NK-92 (cell line): ENCODE results near the gene ENSA.
"Not testable (repeated sequence)": the region's sequence is repeated elsewhere in the genome, so short reads cannot be mapped to it uniquely, and the experiment has no call there.

ENCODE experiments used
- DNase-seq: peaks from one replicate; lab custom pipeline; 2025; ENCODE audit not compliant: unreplicated experiment; lab: John Stamatoyannopoulos, UW

ENSA gene

DNA sequence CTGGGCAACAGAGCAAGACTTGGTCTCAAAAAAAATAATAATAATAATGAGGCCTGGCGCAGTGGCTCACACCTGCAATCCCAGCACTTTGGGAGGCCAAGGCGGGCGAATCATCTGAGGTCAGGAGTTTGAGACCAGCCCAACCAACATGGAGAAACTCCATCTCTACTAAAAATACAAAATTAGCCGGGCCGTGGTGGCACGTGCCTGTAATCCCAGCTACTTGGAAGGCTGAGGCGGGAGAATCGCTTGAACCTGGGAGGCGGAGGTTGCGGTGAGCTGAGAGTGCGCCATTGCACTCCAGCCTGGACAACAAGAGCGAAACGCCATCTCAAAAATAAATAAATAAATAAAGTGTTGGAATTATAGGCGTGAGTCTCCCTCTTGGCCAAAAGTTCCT, 47.5 kb downstream of the ENSA start:
- DNase-seq, result not testable (repeated sequence)

GRCh38 chr1:150581437-150581836, 48.0 kb downstream of the ENSA start:
- DNase-seq, result not testable (repeated sequence)

- DNase-seq, result not testable (repeated sequence)
Measured at GRCh38 chr1:150580966-150581365, 48.4 kb downstream of the ENSA start.

DNA sequence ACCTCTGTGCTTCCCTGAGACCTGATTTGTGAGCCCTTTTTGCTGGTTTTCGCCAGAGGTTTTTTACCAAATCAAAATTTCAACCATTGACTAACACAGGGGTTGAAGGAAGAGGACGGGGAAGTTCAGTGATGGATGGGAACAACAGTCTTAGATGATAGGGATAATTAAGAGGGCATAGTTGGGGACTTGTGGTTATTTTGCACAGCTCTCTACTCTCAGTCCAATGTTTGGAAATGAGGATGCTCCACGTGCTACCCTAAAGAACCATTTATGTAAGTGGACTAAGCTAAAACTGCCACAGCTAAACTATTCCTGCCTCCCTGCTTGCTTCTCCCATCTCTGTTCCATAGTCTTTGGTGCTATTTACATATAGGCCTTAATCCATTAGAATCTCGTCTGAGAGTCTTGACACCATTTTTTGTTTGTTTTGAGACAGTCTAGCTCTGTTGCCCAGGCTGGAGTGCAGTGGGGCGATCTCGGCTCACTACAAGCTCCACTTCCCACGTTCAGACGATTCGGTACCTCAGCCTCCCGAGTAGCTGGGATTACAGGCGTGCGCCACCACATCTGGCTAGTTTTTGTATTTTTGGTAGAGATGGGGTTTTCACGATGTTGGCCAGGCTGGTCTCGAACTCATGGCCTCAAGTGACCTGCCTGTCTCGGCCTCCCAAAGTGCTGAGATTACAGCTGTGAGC, 49.3 kb downstream of the ENSA start:
- DNase-seq, result no peak

DNA sequence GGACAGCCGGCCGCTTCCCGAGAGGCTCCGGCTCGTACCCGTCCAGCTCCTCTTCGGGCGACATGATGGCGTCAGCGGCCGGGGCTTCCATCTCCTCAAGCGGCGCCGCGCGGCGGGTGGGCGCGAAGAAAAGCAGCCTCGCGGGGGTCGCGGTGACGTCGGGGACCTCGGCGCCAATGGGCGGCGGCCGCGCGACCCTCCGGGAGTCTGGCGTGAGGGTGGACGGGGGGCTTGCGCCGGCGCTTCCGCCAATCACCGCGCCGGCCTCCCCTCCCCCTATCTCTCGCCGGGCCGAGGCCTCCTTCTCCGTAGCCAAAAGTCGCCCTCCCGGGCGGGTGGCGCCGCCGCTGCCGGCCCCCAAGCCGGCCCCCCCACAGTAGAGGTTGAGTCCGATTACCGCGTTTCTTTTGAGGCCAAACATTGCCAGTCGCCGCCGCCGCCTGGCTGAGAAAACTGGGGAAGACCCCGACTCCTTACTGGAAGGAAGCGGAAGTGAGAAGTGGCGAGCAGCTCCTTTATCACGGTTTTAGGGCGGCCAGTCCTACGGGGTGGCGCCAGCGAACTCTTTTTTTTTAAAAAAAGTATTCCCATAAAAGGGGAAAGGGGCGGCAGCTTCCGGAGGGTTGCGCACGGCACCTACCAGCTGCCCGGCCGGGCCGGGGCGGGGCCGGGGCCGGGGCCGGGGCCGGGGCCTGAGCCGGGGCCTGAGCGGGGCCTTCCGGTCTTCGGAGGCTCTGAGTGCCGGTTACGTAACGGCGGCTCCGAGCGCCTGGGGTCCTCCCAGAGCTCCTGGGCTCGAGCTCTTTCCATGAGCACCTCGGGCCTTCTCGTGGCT, 50.1 kb downstream of the ENSA start, which contains the start of gene MCL1:
MCL1 (minus strand) TSS at position 501 of the 835 bp plus-strand sequence; CDS start at position 421, 80 bp downstream.
- no peak for DNase-seq

DNA sequence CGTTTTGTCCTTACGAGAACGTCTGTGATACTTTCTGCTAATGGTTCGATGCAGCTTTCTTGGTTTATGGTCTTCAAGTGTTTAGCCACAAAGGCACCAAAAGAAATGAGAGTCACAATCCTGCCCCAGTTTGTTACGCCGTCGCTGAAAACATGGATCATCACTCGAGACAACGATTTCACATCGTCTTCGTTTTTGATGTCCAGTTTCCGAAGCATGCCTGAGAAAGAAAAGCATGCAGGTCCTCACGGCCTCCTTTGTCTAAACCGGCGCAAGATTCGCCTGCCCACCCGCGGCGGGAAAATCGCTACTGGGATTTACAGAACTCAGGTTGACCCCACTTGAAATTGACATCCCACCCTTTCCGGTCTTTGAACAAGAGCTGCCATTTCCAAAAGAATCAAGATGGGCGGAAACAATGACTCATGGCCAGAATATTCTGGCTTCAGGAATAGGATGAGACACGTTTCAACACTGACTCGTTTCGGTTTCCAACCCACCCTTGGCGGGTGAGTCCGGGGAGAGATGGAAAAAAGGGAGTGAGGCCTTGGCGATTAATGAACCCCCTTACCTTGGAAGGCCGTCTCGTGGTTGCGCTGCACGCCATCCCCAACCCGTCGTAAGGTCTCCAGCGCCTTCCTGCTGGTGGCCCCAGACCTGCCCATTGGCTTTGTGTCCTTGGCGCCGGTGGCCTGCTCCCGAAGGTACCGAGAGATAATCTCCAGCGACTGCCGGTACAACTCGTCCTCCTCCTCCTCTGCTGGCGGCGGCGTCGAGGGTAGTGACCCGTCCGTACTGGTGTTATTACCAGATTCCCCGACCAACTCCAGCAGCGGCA, 50.9 kb downstream of the ENSA start:
- DNase-seq, result no peak

GRCh38 chr1:150577557-150578271, 51.7 kb downstream of the ENSA start:
- DNase-seq, result no peak

DNA sequence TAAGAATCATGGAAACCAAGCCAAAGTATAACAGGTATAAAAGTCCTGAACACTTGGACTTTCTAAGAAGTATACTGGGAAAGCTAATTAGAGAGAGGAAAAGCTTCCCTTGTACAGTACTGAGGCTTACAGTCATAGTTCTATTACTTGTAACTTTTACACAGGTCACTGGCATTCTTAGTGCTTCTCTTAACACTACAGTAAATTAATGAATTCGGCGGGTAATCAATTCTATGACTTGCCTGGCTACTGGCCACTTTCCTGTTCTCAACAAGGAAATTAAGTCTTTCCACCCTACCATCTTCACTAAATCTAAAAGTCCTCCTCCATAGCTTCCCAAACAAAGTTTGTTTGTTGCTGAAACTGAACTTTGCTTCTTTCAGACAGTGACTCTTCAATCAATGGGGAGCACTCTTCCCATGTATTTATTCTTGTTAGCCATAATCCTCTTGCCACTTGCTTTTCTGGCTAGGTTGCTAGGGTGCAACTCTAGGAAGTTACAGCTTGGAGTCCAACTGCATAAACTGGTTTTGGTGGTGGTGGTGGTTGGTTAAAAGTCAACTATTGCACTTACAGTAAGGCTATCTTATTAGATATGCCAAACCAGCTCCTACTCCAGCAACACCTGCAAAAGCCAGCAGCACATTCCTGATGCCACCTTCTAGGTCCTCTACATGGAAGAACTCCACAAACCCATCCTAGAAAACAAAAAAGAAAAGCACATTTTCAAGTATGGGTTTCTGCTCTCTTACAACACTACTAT, 52.4 kb downstream of the ENSA start:
- DNase-seq, result no peak

- no peak for DNase-seq
Measured at GRCh38 chr1:150576367-150576711, 53.1 kb downstream of the ENSA start.

DNA sequence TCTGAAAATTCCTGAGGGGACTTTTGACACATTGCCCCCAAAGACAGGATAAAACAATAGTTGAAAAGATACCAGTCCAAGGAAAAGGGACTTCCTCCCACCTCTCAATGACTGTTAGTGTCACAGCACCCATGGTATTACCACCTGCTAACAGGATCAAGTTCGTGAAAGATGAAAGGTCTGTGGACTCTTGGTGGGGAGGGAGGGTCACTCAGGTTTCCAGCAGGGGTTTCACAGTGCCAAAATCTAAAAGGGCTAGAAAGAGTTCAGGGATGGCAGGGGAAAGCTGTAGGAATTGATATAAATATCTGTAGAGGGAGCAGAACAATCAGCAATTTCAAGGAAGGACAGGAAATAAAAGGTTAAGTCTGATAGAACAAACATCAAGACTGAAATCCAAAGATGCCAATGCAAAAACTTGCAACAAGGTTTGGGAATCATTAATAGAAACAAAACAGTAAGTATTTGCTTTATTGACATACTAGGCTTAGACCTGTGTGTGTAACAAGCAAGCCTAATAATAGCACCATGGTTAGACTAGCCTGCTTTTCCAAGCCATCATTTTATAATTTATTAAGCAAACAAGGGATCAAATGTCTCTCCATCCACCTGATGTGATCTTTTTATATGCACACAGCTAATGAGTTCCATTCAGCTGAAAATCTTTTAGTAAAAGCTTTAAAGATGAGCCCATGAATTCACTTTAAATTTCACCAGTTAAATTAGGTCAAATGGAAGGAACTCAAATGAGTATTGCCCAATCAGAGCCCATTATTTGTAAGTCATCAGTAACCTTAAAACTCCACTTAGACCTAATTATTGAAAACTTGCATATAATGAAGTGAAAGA, 53.7 kb downstream of the ENSA start:
- no peak for DNase-seq

DNA sequence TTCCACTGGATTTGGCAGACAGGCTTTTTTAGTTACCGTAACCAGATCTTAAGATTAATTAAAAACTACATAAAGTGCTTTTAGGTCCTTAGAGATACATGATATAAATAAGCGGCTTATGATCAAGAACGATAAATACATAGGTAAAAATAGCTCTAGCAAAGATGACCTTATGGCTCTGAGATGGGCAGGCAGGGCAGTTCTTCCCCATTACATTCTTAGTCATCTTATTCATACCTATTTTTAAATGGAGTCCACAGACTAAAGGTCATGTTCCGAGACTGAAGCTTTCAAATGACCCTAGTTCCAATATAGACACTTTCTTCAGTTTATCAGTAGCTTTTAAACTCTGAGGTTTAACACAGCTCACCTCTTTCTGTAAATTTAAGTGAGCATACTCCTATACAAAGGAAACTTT, 54.3 kb downstream of the ENSA start:
- DNase-seq, result no peak

DNA sequence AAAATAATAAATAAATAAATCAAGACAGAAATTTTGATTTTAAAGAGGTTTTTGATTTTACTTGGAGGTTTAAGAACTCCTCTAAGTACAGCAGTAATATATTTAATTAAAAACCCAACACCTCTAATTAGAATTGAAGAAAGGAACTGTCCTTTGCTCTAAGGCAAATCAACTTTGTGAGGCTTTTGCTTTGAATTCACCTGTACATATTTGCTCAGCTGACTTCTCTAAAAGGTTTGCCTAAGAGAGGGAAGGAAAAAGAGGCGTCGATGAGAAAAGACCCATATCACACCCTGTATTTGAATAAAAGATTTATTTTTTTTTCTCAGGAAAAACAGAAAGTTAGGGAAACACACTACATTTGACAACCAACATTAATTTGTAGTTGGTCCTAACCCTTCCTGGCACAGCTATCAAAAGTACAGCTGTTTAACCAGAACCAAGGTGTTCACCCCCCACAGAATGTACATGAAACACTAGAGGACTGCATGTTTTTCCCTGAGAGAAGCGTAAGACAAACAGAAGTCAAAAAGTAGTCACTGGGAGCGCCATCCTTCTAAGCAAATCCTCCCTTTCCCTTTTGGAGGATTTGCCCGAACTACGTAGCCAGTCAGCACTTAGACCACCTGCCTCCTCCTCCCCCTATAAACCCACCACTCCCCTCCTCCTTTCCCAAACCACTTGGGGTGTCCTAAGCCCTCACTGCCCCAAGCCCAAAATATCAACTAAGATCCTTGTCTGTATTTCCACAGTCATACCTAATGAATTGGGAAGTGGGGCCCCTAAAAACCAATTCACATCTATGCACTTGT, 54.9 kb downstream of the ENSA start:
- no peak for DNase-seq

GRCh38 chr1:150573648-150574071, 55.8 kb downstream of the ENSA start:
- not testable (repeated sequence) for DNase-seq

GRCh38 chr1:150572918-150573647, 56.3 kb downstream of the ENSA start:
- no peak for DNase-seq
